H9 (cell line): ENCODE data around the gene GABRB1. TPM values are rescaled to one million over a fixed set of nuclear protein-coding genes. Genes with fewer than 3 reads are reported as not detected.

ENCODE experiments used
- DNase-seq: peaks from one replicate; pipeline ENCODE4 v3.0.0-alpha.2; 2017
- H2AFZ ChIP-seq: one replicate; pipeline ENCODE4 v1.6.1; 2013; ENCODE audit warnings: mild to moderate bottlenecking, low read length, control low read depth, moderate library complexity
- H2AK5ac ChIP-seq: 2 replicates; pipeline ENCODE4 v1.6.1; 2013; ENCODE audit warnings: low read length, control low read depth, mixed read lengths; ENCODE audit not compliant: insufficient read length
- H2BK120ac ChIP-seq: one replicate; pipeline ENCODE4 v1.6.1; 2013; ENCODE audit warnings: low read depth, mild to moderate bottlenecking, low read length, control low read depth, inconsistent platforms; ENCODE audit not compliant: poor library complexity, severe bottlenecking
- H2BK12ac ChIP-seq: 2 replicates; pipeline ENCODE4 v1.6.1; 2013; ENCODE audit warnings: low read length, control low read depth, mixed read lengths, low read depth; ENCODE audit not compliant: insufficient read length
- H2BK15ac ChIP-seq: 2 replicates; pipeline ENCODE4 v1.6.1; 2013; ENCODE audit warnings: low read depth, low read length, control low read depth
- H2BK20ac ChIP-seq: one replicate; pipeline ENCODE4 v1.6.1; 2013; ENCODE audit warnings: low read depth, mild to moderate bottlenecking, low read length, control low read depth, inconsistent platforms; ENCODE audit not compliant: poor library complexity, severe bottlenecking
- H2BK5ac ChIP-seq: 2 replicates; pipeline ENCODE4 v1.6.1; 2013; ENCODE audit warnings: low read length, control low read depth, mixed read lengths; ENCODE audit not compliant: insufficient read length
- H3K14ac ChIP-seq: 2 replicates; pipeline ENCODE4 v1.6.1; 2013; ENCODE audit warnings: low read length, control low read depth; ENCODE audit not compliant: insufficient read depth
- H3K18ac ChIP-seq: 2 replicates; pipeline ENCODE4 v1.6.1; 2013; ENCODE audit warnings: low read depth, mild to moderate bottlenecking, mixed read lengths, low read length, control low read depth; ENCODE audit not compliant: insufficient read length
- H3K23ac ChIP-seq: 2 replicates; pipeline ENCODE4 v1.6.1; 2013; ENCODE audit warnings: low read length, control low read depth, mixed read lengths, low read depth; ENCODE audit not compliant: insufficient read length
- H3K23me2 ChIP-seq: 2 replicates; pipeline ENCODE4 v1.6.1; 2013; ENCODE audit warnings: low read depth, mild to moderate bottlenecking, mixed read lengths, low read length, control low read depth; ENCODE audit not compliant: insufficient read length, poor library complexity, severe bottlenecking
- H3K27ac ChIP-seq: 2 replicates; pipeline ENCODE4 v1.5.1; 2013; ENCODE audit warnings: low read length, control low read depth, mixed read lengths, low read depth; ENCODE audit not compliant: insufficient read length
- H3K27me3 ChIP-seq: 2 replicates; pipeline ENCODE4 v1.6.1; 2013; ENCODE audit warnings: low read length, control low read depth, inconsistent platforms; ENCODE audit not compliant: insufficient read depth
- H3K4ac ChIP-seq: 2 replicates; pipeline ENCODE4 v1.6.1; 2013; ENCODE audit warnings: low read depth, mild to moderate bottlenecking, control low read depth, inconsistent platforms, low read length, moderate library complexity
- H3K4me1 ChIP-seq: 2 replicates; pipeline ENCODE4 v1.6.1; 2013; ENCODE audit warnings: low read length, control low read depth, inconsistent platforms; ENCODE audit not compliant: insufficient read depth
- H3K4me2 ChIP-seq: 2 replicates; pipeline ENCODE4 v1.6.1; 2013; ENCODE audit warnings: low read length, control low read depth, mixed read lengths; ENCODE audit not compliant: insufficient read length, insufficient read depth
- H3K56ac ChIP-seq: 2 replicates; pipeline ENCODE4 v1.6.1; 2013; ENCODE audit warnings: low read depth, mild to moderate bottlenecking, mixed read lengths, low read length, control low read depth; ENCODE audit not compliant: insufficient read length
- H3K79me1 ChIP-seq: 2 replicates; pipeline ENCODE4 v1.6.1; 2013; ENCODE audit warnings: low read depth, mild to moderate bottlenecking, moderate library complexity, low read length, control low read depth, inconsistent platforms; ENCODE audit not compliant: insufficient read depth, poor library complexity, severe bottlenecking
- H3K79me2 ChIP-seq: 2 replicates; pipeline ENCODE4 v1.6.1; 2013; ENCODE audit warnings: low read length, control low read depth, inconsistent platforms; ENCODE audit not compliant: insufficient read depth
- H3K9ac ChIP-seq: 2 replicates; pipeline ENCODE4 v1.6.1; 2013; ENCODE audit warnings: low read length, control low read depth, mixed read lengths; ENCODE audit not compliant: insufficient read length; ENCODE audit errors: extremely low read depth
- H3K9me3 ChIP-seq: one replicate; pipeline ENCODE4 v1.6.1; 2013; ENCODE audit warnings: low read depth, low read length, inconsistent platforms; ENCODE audit not compliant: control insufficient read depth
- H3T11ph ChIP-seq: one replicate; pipeline ENCODE4 v1.6.1; 2013; ENCODE audit warnings: mild to moderate bottlenecking, low read length, control low read depth, inconsistent platforms
- H4K20me1 ChIP-seq: one replicate; pipeline ENCODE4 v1.6.1; 2013; ENCODE audit not compliant: control insufficient read depth, insufficient read length, insufficient read depth
- H4K5ac ChIP-seq: 2 replicates; pipeline ENCODE4 v1.6.1; 2013; ENCODE audit warnings: low read depth, mild to moderate bottlenecking, mixed read lengths, low read length, control low read depth; ENCODE audit not compliant: insufficient read length
- H4K8ac ChIP-seq: replicated peaks from 2 replicates; pipeline ENCODE4 v1.6.1; 2013; ENCODE audit warnings: low read length, control low read depth, mixed read lengths, low read depth; ENCODE audit not compliant: insufficient read length
- H4K91ac ChIP-seq: 2 replicates; pipeline ENCODE4 v1.6.1; 2013; ENCODE audit warnings: low read depth, mild to moderate bottlenecking, moderate library complexity, mixed read lengths, low read length, control low read depth; ENCODE audit not compliant: insufficient read length
- H3K27ac Mint-ChIP-seq, 3 experiments: 2 replicates in 2 of 3; 3 replicates in 1 of 3; pipeline ENCODE4 v1.8.0; 2020 to 2021; ENCODE audit warnings: mixed read lengths in 3 of 3, mild to moderate bottlenecking in 1 of 3, moderate library complexity in 1 of 3
- H3K27me3 Mint-ChIP-seq: 2 replicates; pipeline ENCODE4 v1.8.0; 2021; ENCODE audit warnings: low read depth, mild to moderate bottlenecking, moderate library complexity, mixed read lengths
- H3K36me3 Mint-ChIP-seq, 3 experiments: 2 replicates in 2 of 3; 3 replicates in 1 of 3; pipeline ENCODE4 v1.8.0; 2020 to 2021; ENCODE audit warnings: low read depth in 3 of 3, mixed read lengths in 3 of 3; ENCODE audit not compliant: insufficient read depth in 1 of 3
- H3K4me1 Mint-ChIP-seq, 2 experiments: 2 replicates each; pipeline ENCODE4 v1.8.0; 2020; ENCODE audit warnings: mixed read lengths in 2 of 2
- H3K4me3 Mint-ChIP-seq, 2 experiments: 2 replicates in 1 of 2; 3 replicates in 1 of 2; pipeline ENCODE4 v1.8.0; 2020 to 2021; ENCODE audit warnings: mild to moderate bottlenecking in 2 of 2, mixed read lengths in 2 of 2, moderate library complexity in 1 of 2
- H3K9me3 Mint-ChIP-seq, 2 experiments: 2 replicates in 1 of 2; 3 replicates in 1 of 2; pipeline ENCODE4 v1.8.0; 2020; ENCODE audit warnings: mild to moderate bottlenecking in 2 of 2, mixed read lengths in 2 of 2, moderate library complexity in 1 of 2
- WGBS: extraction: QIAGEN DNeasy Blood & Tissue Kit; methylation state at CpG from one replicate; pipeline ENCODE4 v1.1.7; 2013; ENCODE audit warnings: missing lambda C conversion rate, low lambda C conversion rate, mixed read lengths; ENCODE audit not compliant: insufficient read length; ENCODE audit errors: extremely low coverage; 5-methylcytosine and 5-hydroxymethylcytosine counted together
- total RNA-seq: library from RNA; stranded (reverse); gene quantifications from 2 replicates; pipeline ENCODE4 v1.2.1, GENCODE V29; 2021
- TF ChIP-seq, protein P1 (sequence below): fragments of 200-600 bp; sonication (generic); conservative IDR thresholded peaks from 3 replicates; pipeline ENCODE4 v1.8.0; 2021; ENCODE audit warnings: antibody characterized with exemption, mild to moderate bottlenecking

GABRB1 gene
- total RNA-seq, 1 experiment from 2014 or later: 0.39 TPM

DNA sequence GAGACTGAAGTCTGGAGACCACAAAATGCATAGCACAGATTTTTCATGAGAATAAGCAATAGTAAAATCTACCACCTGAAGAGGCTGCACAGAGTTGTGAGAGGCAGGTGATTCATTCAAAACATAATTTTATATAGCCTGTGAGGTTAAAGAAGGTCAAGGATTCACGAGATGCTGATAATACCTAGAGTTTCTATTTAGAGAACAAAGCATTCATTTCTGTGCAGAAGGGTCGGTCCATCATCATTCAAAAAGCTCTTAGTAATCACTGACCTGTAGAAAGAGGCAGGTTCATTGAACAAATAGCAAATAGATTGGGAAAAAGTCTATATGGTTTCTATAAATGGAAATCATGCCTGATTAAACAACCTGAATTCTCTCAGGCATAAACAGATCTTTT is 26.6 kb downstream of the GABRB1 start:
- Histone ChIP-seq H2BK12ac (no peak overlapping the region), H3T11ph (no peak overlapping the region)
- WGBS: no CpG with 5 or more reads among the region's 2 CpGs

More for the DNA sequence above, 26.6 kb downstream of the GABRB1 start:
- no peak overlapping the region for H3K4me3 Mint-ChIP-seq
- Histone ChIP-seq H2BK20ac (no peak overlapping the region), H2AFZ (no peak overlapping the region), H3K23me2 (no peaks in the 10 kb centered on the region), H3K23ac (no peak overlapping the region), H3K27me3 (no peaks in the 10 kb centered on the region), H2AK5ac (no peak overlapping the region), H4K8ac (no peak overlapping the region), H4K5ac (no peak overlapping the region), H3K4me1 (no peaks in the 10 kb centered on the region), H3K9me3 (no peaks in the 10 kb centered on the region), H2BK5ac (no peak overlapping the region), H3K14ac (no peak overlapping the region), H3K56ac (no peak overlapping the region), H2BK15ac (no peak overlapping the region), H3K79me2 (no peaks in the 10 kb centered on the region), H4K20me1 (no peaks in the 10 kb centered on the region), H3K4me2 (no peak overlapping the region), H2BK120ac (no peak overlapping the region), H3K18ac (no peak overlapping the region), H3K4ac (no peak overlapping the region), H3K9ac (no peak overlapping the region), H3K27ac (no peak overlapping the region), H3K79me1 (no peaks in the 10 kb centered on the region), H4K91ac (no peak overlapping the region)
- no peak overlapping the region for H3K27ac Mint-ChIP-seq
- no peaks in the 10 kb centered on the region for H3K27me3 Mint-ChIP-seq
- H3K36me3 Mint-ChIP-seq: no peaks in the 10 kb centered on the region
- TF ChIP-seq, protein P1, sequence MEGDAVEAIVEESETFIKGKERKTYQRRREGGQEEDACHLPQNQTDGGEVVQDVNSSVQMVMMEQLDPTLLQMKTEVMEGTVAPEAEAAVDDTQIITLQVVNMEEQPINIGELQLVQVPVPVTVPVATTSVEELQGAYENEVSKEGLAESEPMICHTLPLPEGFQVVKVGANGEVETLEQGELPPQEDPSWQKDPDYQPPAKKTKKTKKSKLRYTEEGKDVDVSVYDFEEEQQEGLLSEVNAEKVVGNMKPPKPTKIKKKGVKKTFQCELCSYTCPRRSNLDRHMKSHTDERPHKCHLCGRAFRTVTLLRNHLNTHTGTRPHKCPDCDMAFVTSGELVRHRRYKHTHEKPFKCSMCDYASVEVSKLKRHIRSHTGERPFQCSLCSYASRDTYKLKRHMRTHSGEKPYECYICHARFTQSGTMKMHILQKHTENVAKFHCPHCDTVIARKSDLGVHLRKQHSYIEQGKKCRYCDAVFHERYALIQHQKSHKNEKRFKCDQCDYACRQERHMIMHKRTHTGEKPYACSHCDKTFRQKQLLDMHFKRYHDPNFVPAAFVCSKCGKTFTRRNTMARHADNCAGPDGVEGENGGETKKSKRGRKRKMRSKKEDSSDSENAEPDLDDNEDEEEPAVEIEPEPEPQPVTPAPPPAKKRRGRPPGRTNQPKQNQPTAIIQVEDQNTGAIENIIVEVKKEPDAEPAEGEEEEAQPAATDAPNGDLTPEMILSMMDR: no peak
- DNase-seq: no peak
- no peaks in the 10 kb centered on the region for H3K4me1 Mint-ChIP-seq
- H3K9me3 Mint-ChIP-seq: no peaks in the 10 kb centered on the region
